HepG2 (cell line): ENCODE data around the gene TM2D3. TPM values are rescaled to one million over a fixed set of nuclear protein-coding genes. Genes with fewer than 3 reads are reported as not detected.

ENCODE experiments used
- E2F1 ChIP-seq: sonication (generic); formaldehyde crosslinking; IDR thresholded peaks from 2 replicates; pipeline ENCODE4 v1.5.0; 2020; ENCODE audit warnings: missing genetic modification reagents
- GABPA ChIP-seq, 2 experiments: IDR thresholded peaks; 2 replicates each; pipeline ENCODE4 v1.6.1; 2011 to 2016; ENCODE audit warnings: low read depth in 2 of 2, low read length in 1 of 2, missing biosample characterization in 1 of 2, missing genetic modification characterization in 1 of 2
- HIC2 ChIP-seq: sonication (generic); formaldehyde crosslinking; IDR thresholded peaks from 2 replicates; pipeline ENCODE4 v1.9.0; 2022; ENCODE audit warnings: low read depth, missing genetic modification reagents
- HMG20B ChIP-seq: conservative IDR thresholded peaks from 2 replicates; pipeline ENCODE4 v1.6.1; 2016; ENCODE audit warnings: missing genetic modification reagents, missing compliant biosample characterization
- HNRNPL ChIP-seq: fragments of 200-400 bp; formaldehyde crosslinking; IDR thresholded peaks from 2 replicates; pipeline ENCODE4 v1.6.1; 2017; ENCODE audit warnings: mild to moderate bottlenecking, low read depth, low read length
- IRF2 ChIP-seq: IDR thresholded peaks from 2 replicates; pipeline ENCODE4 v1.6.1; 2018; ENCODE audit warnings: missing genetic modification reagents, missing compliant biosample characterization
- NFRKB ChIP-seq: fragments of 450-650 bp; IDR thresholded peaks from 2 replicates; pipeline ENCODE4 v1.6.1; 2017
- RFXAP ChIP-seq: sonication (generic); formaldehyde crosslinking; IDR thresholded peaks from 2 replicates; pipeline ENCODE4 v1.4.0; 2020; ENCODE audit warnings: missing genetic modification reagents, borderline replicate concordance
- SATB2 ChIP-seq: sonication (generic); formaldehyde crosslinking; IDR thresholded peaks from 2 replicates; pipeline ENCODE4 v1.5.0; 2020; ENCODE audit warnings: missing genetic modification reagents
- ZBTB38 ChIP-seq: sonication (generic); formaldehyde crosslinking; IDR thresholded peaks from 2 replicates; pipeline ENCODE4 v1.5.1; 2020; ENCODE audit warnings: mild to moderate bottlenecking, missing genetic modification reagents
- ZMYM3 ChIP-seq: sonication (generic); formaldehyde crosslinking; IDR thresholded peaks from 2 replicates; pipeline ENCODE4 v1.5.1; 2020; ENCODE audit warnings: mild to moderate bottlenecking, missing genetic modification reagents
- ZNF260 ChIP-seq: sonication (generic); formaldehyde crosslinking; IDR thresholded peaks from 2 replicates; pipeline ENCODE4 v1.4.0; 2020; ENCODE audit warnings: missing genetic modification reagents, low read depth, mild to moderate bottlenecking, borderline replicate concordance
- ZNF367 ChIP-seq: sonication (generic); formaldehyde crosslinking; IDR thresholded peaks from 2 replicates; pipeline ENCODE4 v1.4.0; 2020; ENCODE audit warnings: missing genetic modification reagents, borderline replicate concordance
- ZNF431 ChIP-seq: sonication (generic); formaldehyde crosslinking; IDR thresholded peaks from 2 replicates; pipeline ENCODE4 v1.9.0; 2022; ENCODE audit warnings: missing genetic modification reagents, low read depth, mild to moderate bottlenecking, borderline replicate concordance
- ZNF646 ChIP-seq: sonication (generic); formaldehyde crosslinking; IDR thresholded peaks from 2 replicates; pipeline ENCODE4 v1.9.0; 2021; ENCODE audit warnings: mild to moderate bottlenecking, missing genetic modification reagents
- ZNF773 ChIP-seq: sonication (generic); formaldehyde crosslinking; IDR thresholded peaks from 2 replicates; pipeline ENCODE4 v1.4.0; 2020; ENCODE audit warnings: missing genetic modification reagents, borderline replicate concordance
- polyA plus RNA-seq, 8 experiments: library from polyadenylated mRNA; depleted of rRNA in 3 of 8; stranded (reverse) in 7 of 8; unstranded in 1 of 8; fragments of >200 nt; fragmentation: Illumina TruSeq in 4 of 8; extraction: Trizol in 4 of 8; gene quantifications; 2 replicates each; pipeline versions ENCODE4 v1.2.1 to v1.2.3, GENCODE V29; 2011 to 2016; ENCODE audit warnings: low read depth in 4 of 8, missing spikeins in 1 of 8, mixed read lengths in 1 of 8; ENCODE audit not compliant: insufficient read depth in 1 of 8
- total RNA-seq, 5 experiments: library from RNA; depleted of rRNA; stranded (reverse); fragments of >200 nt; fragmentation: Illumina TruSeq; extraction: Trizol; gene quantifications; 2 replicates each; pipeline ENCODE4 v1.2.3, GENCODE V29; 2016; ENCODE audit warnings: low read depth in 1 of 5
- TF ChIP-seq, protein P1 (sequence below): sonication (generic); formaldehyde crosslinking; IDR thresholded peaks from 2 replicates; pipeline ENCODE4 v1.4.0; 2020; ENCODE audit warnings: missing genetic modification reagents

The TM2D3 gene
- total and polyA plus RNA-seq, 2 of the 13 experiments (the other 11 are each of a cell fraction or from before 2014, with no cell fraction given) = 31.1 to 72.7 TPM

DNA sequence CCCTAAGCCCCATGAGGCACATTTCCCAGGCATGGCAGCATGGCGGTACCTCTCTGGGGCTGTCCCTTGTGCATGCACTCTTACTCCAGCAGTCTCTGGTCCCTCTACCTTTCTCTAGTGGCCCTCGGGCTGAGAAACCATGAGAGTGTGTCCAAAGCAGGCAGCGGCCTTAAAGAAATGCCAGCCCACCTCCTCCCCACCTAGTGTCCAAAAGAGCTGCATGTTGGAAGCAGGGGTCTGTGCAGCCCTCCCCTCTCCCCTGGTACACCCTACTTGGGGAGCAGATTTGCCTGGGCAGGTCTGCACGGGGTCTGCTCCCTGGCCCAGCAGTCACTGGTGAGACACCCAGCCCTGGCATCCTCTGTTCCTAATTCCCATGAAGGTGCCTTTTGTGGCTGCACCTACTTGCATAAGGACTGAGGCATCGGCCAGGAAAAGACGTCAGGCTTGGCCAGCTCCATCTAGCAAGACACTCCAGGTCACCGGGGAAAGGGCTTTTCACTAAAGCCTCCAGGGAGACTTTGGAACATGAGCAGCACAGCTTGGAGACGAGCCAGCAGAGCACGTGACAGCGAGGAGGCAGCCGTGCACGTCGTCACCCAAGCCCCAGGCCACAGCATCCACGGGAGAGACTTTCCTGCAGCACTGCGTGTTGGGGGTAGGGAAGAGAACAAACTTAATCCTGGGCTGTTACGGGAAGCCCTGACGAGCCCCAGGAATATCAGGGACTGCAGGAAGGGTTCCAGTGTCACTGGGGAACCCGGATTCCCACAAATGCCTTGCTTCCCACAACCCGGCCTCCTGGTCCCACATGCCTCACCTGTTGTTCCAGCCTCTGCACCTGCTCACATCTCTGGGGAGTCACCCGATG lies 38.8 kb downstream of the TM2D3 start (continued):
- no peak for TF ChIP-seq ZNF260 (CRISPR knock-in tag)
- no peak for TF ChIP-seq SATB2 (CRISPR knock-in tag)
- TF ChIP-seq RFXAP (CRISPR knock-in tag) = no peak; the same call in 1 of the 2 replicates
- TF ChIP-seq ZBTB38 (CRISPR knock-in tag) = no peak
- TF ChIP-seq IRF2 (CRISPR knock-in tag) = 0 out of 2 replicates have a peak, but pooled peaks have one; percentile 56
- no peak for TF ChIP-seq ZNF773 (CRISPR knock-in tag)
- TF ChIP-seq ZNF367 (CRISPR knock-in tag) = no peak
- no peak for TF ChIP-seq GABPA (IDR thresholded peaks at IDR 0.05; ENCODE audit: low read depth, low read length)
- no peak for TF ChIP-seq GABPA (CRISPR knock-in tag; IDR thresholded peaks at IDR 0.05; ENCODE audit: low read depth)
- no peak for TF ChIP-seq ZMYM3 (CRISPR knock-in tag)
- TF ChIP-seq HNRNPL = no peak
- no peak; the same call in 1 of the 2 replicates for TF ChIP-seq ZNF431 (CRISPR knock-in tag)
- TF ChIP-seq HMG20B (CRISPR knock-in tag) = no peak
- TF ChIP-seq NFRKB = no peak
- TF ChIP-seq E2F1 (CRISPR knock-in tag) = no peak
- TF ChIP-seq ZNF646 (CRISPR knock-in tag) = no peak
- TF ChIP-seq, protein P1, sequence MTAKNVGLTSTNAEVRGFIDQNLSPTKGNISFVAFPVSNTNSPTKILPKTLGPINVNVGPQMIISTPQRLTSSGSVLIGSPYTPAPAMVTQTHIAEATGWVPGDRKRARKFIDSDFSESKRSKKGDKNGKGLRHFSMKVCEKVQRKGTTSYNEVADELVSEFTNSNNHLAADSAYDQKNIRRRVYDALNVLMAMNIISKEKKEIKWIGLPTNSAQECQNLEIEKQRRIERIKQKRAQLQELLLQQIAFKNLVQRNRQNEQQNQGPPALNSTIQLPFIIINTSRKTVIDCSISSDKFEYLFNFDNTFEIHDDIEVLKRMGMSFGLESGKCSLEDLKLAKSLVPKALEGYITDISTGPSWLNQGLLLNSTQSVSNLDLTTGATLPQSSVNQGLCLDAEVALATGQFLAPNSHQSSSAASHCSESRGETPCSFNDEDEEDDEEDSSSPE (CRISPR knock-in tag) = peak; percentile 71
- TF ChIP-seq HIC2 (CRISPR knock-in tag) = no peak
